NT2/D1 (cell line): Measurements from ENCODE around the gene FIGNL1.

ENCODE experiments used
- YY1 ChIP-seq: IDR thresholded peaks from 2 replicates; pipeline ENCODE4 v1.6.1; 2011; ENCODE audit not compliant: insufficient read length, insufficient read depth
- ZNF274 ChIP-seq: IDR thresholded peaks from 2 replicates; pipeline ENCODE4 v1.6.1; 2011; ENCODE audit warnings: mild to moderate bottlenecking, low read depth, low read length

DNA sequence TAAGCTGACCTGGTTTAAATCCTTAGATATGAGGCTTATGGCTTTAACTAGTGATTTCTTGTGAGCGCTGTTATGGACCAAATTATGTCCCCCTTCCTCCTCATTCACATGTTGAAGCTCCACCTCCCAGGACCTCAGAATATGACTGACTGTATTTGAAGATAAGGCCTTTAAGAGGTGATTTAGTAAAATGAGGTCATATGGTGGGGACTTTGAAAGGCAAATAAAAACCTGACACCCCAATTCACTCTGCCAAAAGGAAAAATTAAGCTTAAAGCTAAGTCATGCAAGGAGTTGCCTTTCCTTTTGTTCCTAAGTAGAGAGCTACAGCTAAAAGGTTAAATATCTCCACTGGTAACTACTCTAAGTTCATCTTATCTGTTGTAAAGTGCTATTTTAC, 36.4 kb upstream of the FIGNL1 start:
- no peak for TF ChIP-seq YY1
- no peak for TF ChIP-seq ZNF274
